Stomach (tissue), 19 donors: Measurements from ENCODE around the gene PYCR2. TPM values are rescaled to one million over a fixed set of nuclear protein-coding genes. Genes with fewer than 3 reads are reported as not detected.

Experiments used
- DNase-seq, 2 donors: peaks; one replicate each; pipeline versions ENCODE4 v3.0.0 to v3.0.0-alpha.2; 2013 to 2019
- H3K27ac ChIP-seq, 5 donors: fragments of 200-600 bp in 4 of 5; sonication (generic) in 4 of 5; one replicate each; pipeline ENCODE4 v1.5.1; 2013 to 2019; ENCODE audit warnings: mild to moderate bottlenecking in 1 of 5, moderate library complexity in 1 of 5
- H3K27me3 ChIP-seq, 3 donors: fragments of 200-600 bp; sonication (generic); one replicate each; pipeline ENCODE4 v1.5.1; 2017 to 2019; ENCODE audit warnings: mixed run types in 1 of 3
- H3K36me3 ChIP-seq, 4 donors: fragments of 200-600 bp; sonication (generic); 1 replicate in 3 of 4; 2 replicates in 1 of 4; pipeline ENCODE4 v1.5.1; 2016 to 2019
- H3K4me1 ChIP-seq, 4 donors: fragments of 200-600 bp; sonication (generic); one replicate each; pipeline ENCODE4 v1.5.1; 2016 to 2019
- H3K4me3 ChIP-seq, 4 donors: fragments of 200-600 bp; sonication (generic) in 3 of 4; one replicate each; pipeline ENCODE4 v1.5.1; 2016 to 2019; ENCODE audit warnings: mild to moderate bottlenecking in 1 of 4
- H3K9me3 ChIP-seq, 4 donors: fragments of 200-600 bp; sonication (generic); one replicate each; pipeline ENCODE4 v1.5.1; 2016 to 2019
- CTCF ChIP-seq, 7 experiments: fragments of 450-650 bp in 4 of 7; fragments of 200-600 bp in 3 of 7; sonication (generic) in 3 of 7; IDR thresholded peaks; one replicate each; pipeline ENCODE4 v1.5.1; 2016 to 2019; ENCODE audit warnings: antibody characterized with exemption in 7 of 7, control low read depth in 2 of 7, mild to moderate bottlenecking in 1 of 7
- EP300 ChIP-seq: sonication (generic); formaldehyde crosslinking; IDR thresholded peaks from one replicate; pipeline ENCODE4 v1.6.1; 2017; ENCODE audit warnings: antibody characterized with exemption
- POLR2A ChIP-seq, 4 donors: fragments of 450-650 bp; IDR thresholded peaks; one replicate each; pipeline ENCODE4 v1.6.1; 2016; ENCODE audit warnings: antibody characterized with exemption in 4 of 4, control low read depth in 2 of 4, mild to moderate bottlenecking in 1 of 4, moderate library complexity in 1 of 4
- POLR2AphosphoS5 ChIP-seq, 3 donors: sonication (generic); formaldehyde crosslinking; IDR thresholded peaks; one replicate each; pipeline ENCODE4 v1.6.1; 2016; ENCODE audit warnings: antibody characterized with exemption in 3 of 3
- WGBS, 5 donors: extraction: QIAGEN DNeasy Blood & Tissue Kit in 3 of 5; methylation state at CpG; one replicate each; pipeline versions ENCODE4 v1.1.5 to v1.1.7; 2013 to 2018; 5-methylcytosine and 5-hydroxymethylcytosine counted together
- intact Hi-C: fragments of 100-400 bp; cut with DNase I; formaldehyde crosslinking; loops from one replicate; pipeline ENCODE4 v1.15.1; 2023; ENCODE audit warnings: low total_unique reads
- long read RNA-seq, 10 donors: transcript quantifications; one replicate each; lab custom pipeline, GENCODE V29; 2026
- polyA plus RNA-seq, 3 donors: library from polyadenylated mRNA; stranded (reverse); fragments of 200-250 nt; gene quantifications; one replicate each; pipeline ENCODE4 v1.2.3, GENCODE V29; 2013
- total RNA-seq, 5 donors: library from RNA; depleted of rRNA; stranded (reverse); fragments of >200 nt; gene quantifications; one replicate each; pipeline versions ENCODE4 v1.1.0 to v1.2.3, GENCODE V29; 2014 to 2016
- donor health status: healthy with polysubstance abuse.
- donor health status: Bipolar disorder and iron deficiency.
- donor health status: healthy.

PYCR2 gene
- total RNA-seq = 10 to 100 TPM; 20.1 to 42.9 (median 21.8) TPM
- polyA plus RNA-seq = 10 to 100 TPM; 39.0 to 59.4 (median 39.9) TPM
- long read RNA-seq, donor 1, transcript PYCR2-201 (7 exons, 1,689 nt) = major isoform, 6 of 6 reads
- long read RNA-seq, donor 1, partial matches to known transcripts = 0 of 6 reads
- long read RNA-seq, donor 1, other reads (novel, unspliced or antisense) = 0 of 6 reads
- long read RNA-seq, donor 2, transcript PYCR2-201 (7 exons, 1,689 nt) = major isoform, 12 of 12 reads
- long read RNA-seq, donor 2, partial matches to known transcripts = 0 of 12 reads
- long read RNA-seq, donor 2, other reads (novel, unspliced or antisense) = 0 of 12 reads
- long read RNA-seq, donor 3, transcript PYCR2-201 (7 exons, 1,689 nt) = major isoform, 5 of 5 reads
- long read RNA-seq, donor 3, partial matches to known transcripts = 0 of 5 reads
- long read RNA-seq, donor 3, other reads (novel, unspliced or antisense) = 0 of 5 reads
- long read RNA-seq, donor 4, partial matches to known transcripts = 0 of 2 reads
- long read RNA-seq, donor 4, other reads (novel, unspliced or antisense) = 0 of 2 reads
- long read RNA-seq, donor 5, transcript PYCR2-201 (7 exons, 1,689 nt) = major isoform, 14 of 22 reads
- long read RNA-seq, donor 5, partial matches to known transcripts = 8 of 22 reads
- long read RNA-seq, donor 5, other reads (novel, unspliced or antisense) = 0 of 22 reads
- long read RNA-seq, donor 6 = 0 reads
- long read RNA-seq, donor 7, transcript PYCR2-201 (7 exons, 1,689 nt) = major isoform, 13 of 13 reads
- long read RNA-seq, donor 7, partial matches to known transcripts = 0 of 13 reads
- long read RNA-seq, donor 7, other reads (novel, unspliced or antisense) = 0 of 13 reads
- long read RNA-seq, donor 8, transcript PYCR2-201 (7 exons, 1,689 nt) = major isoform, 12 of 64 reads
- long read RNA-seq, donor 8, partial matches to known transcripts = 52 of 64 reads
- long read RNA-seq, donor 8, other reads (novel, unspliced or antisense) = 0 of 64 reads
- long read RNA-seq, donor 9, transcript PYCR2-201 (7 exons, 1,689 nt) = major isoform, 6 of 6 reads
- long read RNA-seq, donor 9, partial matches to known transcripts = 0 of 6 reads
- long read RNA-seq, donor 9, other reads (novel, unspliced or antisense) = 0 of 6 reads
- long read RNA-seq, donor 10, partial matches to known transcripts = 0 of 1 reads
- long read RNA-seq, donor 10, other reads (novel, unspliced or antisense) = 0 of 1 reads

- Histone ChIP-seq H3K4me1 (peaks cover 20 to 52% (median 45%) of the 10 kb centered on the region in 4 donors), H3K4me3 (peak within 1 kb of the TSS; percentile 69 to 93 (median 89)), H3K9me3 (no peaks in the 10 kb centered on the region), H3K27me3 (no peaks in the 10 kb centered on the region), H3K36me3 (peaks cover 16 to 27% (median 23%) of the 10 kb centered on the region in 4 donors), H3K27ac (peak within 1 kb of the TSS; percentile 90 to 99 (median 91))
- intact Hi-C loops = no loop called here
- WGBS, 5 donors = 0 to 1% (median 0%) methylated on average over 14 to 78 of the region's 80 CpGs
- peak; percentile 96 to 98 for DNase-seq
- peak in 2 of 4 donors; percentile 72 to 75 for TF ChIP-seq POLR2A (IDR thresholded peaks at IDR 0.05)
- TF ChIP-seq CTCF (IDR thresholded peaks at IDR 0.05) = no peak
- no peak for TF ChIP-seq EP300
- peak; percentile 88 to 95 (median 89) for TF ChIP-seq POLR2AphosphoS5 (IDR thresholded peaks at IDR 0.05)
Measured at GRCh38 chr1:225923692-225924555, at the start of gene PYCR2. Gene PYCR2, minus strand, starts transcription at chr1:225924250. Its CDS starts 140 bp downstream, at chr1:225924110.

- peak in 1 of 2 donors; percentile 66 for DNase-seq
- intact Hi-C loops = no loop called here
Measured at GRCh38 chr1:225973158-225973557, 49.1 kb upstream of the PYCR2 start.

More at GRCh38 chr1:225973158-225973557, 49.1 kb upstream of the PYCR2 start:
- WGBS, 5 donors = 29 to 56% (median 33%) methylated on average over 5 of the region's 5 CpGs
- TF ChIP-seq POLR2A (IDR thresholded peaks at IDR 0.05) = no peak
- TF ChIP-seq EP300 = no peak
- TF ChIP-seq CTCF (IDR thresholded peaks at IDR 0.05) = no peak
- no peak for TF ChIP-seq POLR2AphosphoS5 (IDR thresholded peaks at IDR 0.05)
- H3K9me3 ChIP-seq = no peaks in the 10 kb centered on the region
- H3K4me3 ChIP-seq = no peak overlapping the region
- H3K4me1 ChIP-seq = peaks cover 0 to 6% (median 2%) of the 10 kb centered on the region in 4 donors
- no peaks in the 10 kb centered on the region for H3K27me3 ChIP-seq
- H3K36me3 ChIP-seq = peaks cover 0 to 14% (median 9%) of the 10 kb centered on the region in 4 donors
- H3K27ac ChIP-seq = no peak overlapping the region
